ENCODE measurements around the gene KCNH3.
"Not testable (repeated sequence)": the region's sequence is repeated elsewhere in the genome, so short reads cannot be mapped to it uniquely, and the experiment has no call there.

DNA sequence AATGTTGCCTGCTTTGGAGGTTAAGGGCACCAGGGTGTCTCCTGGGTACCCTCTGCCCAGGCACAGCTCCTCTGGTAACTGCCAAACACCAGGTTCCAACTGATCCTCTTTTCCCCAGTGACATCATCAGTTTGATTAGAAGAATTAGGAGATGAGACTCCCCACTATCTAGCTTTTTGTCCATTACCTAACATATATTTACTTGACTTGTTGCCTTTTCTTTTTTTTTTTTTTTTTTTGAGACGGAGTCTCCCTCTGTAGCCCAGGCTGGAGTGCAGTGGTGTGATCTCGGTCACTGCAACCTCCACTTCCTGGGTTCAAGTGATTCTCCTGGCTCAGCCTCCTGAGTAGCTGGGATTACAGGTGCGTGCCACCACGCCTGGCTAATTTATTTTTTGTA, 66.7 kb downstream of the KCNH3 start, which contains the start of gene FAM186B:
- not testable (repeated sequence) for TF ChIP-seq POLR2AphosphoS5 (IDR thresholded peaks at IDR 0.05; ENCODE audit: low read depth, low read length); POLR2A (IDR thresholded peaks at IDR 0.05; ENCODE audit: low read depth, low read length); TAF1 (IDR thresholded peaks at IDR 0.05; ENCODE audit: borderline replicate concordance, low read depth, low read length)
